OCI-LY1 (cell line): Measurements from ENCODE around the gene SLC22A7.

Source experiments
- EZH2 ChIP-seq: fragments of 200-600 bp; sonication (generic), shearing (Covaris generic); IDR thresholded peaks from 2 replicates; pipeline ENCODE4 v1.8.0; 2017; ENCODE audit warnings: borderline replicate concordance, mixed run types, mild to moderate bottlenecking, antibody characterized with exemption, low read length, moderate library complexity, mixed read lengths
- TF ChIP-seq, protein P1 (sequence below): fragments of 200-600 bp; sonication (generic), shearing (Covaris generic); IDR thresholded peaks from 2 replicates; pipeline ENCODE4 v1.5.1; 2017; ENCODE audit warnings: mild to moderate bottlenecking, antibody characterized with exemption, low read length, moderate library complexity, mixed read lengths

GRCh38 chr6:43284991-43285781, 12.9 kb upstream of the SLC22A7 start:
- TF ChIP-seq EZH2 = no peak
- TF ChIP-seq, protein P1, sequence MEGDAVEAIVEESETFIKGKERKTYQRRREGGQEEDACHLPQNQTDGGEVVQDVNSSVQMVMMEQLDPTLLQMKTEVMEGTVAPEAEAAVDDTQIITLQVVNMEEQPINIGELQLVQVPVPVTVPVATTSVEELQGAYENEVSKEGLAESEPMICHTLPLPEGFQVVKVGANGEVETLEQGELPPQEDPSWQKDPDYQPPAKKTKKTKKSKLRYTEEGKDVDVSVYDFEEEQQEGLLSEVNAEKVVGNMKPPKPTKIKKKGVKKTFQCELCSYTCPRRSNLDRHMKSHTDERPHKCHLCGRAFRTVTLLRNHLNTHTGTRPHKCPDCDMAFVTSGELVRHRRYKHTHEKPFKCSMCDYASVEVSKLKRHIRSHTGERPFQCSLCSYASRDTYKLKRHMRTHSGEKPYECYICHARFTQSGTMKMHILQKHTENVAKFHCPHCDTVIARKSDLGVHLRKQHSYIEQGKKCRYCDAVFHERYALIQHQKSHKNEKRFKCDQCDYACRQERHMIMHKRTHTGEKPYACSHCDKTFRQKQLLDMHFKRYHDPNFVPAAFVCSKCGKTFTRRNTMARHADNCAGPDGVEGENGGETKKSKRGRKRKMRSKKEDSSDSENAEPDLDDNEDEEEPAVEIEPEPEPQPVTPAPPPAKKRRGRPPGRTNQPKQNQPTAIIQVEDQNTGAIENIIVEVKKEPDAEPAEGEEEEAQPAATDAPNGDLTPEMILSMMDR = no peak
